DMS153 treated with DMSO at 0.1 percent for 48 hours (cell line): ENCODE results near the gene CRABP2.

Experiments used
- DNase-seq: peaks from one replicate; lab custom pipeline; 2025; ENCODE audit not compliant: unreplicated experiment; lab: John Stamatoyannopoulos, UW

The CRABP2 gene

GRCh38 chr1:156670791-156671190 is 34.6 kb downstream of the CRABP2 start:
- DNase-seq = no peak

GRCh38 chr1:156670359-156670758 is 35.0 kb downstream of the CRABP2 start:
- no peak for DNase-seq

- DNase-seq = no peak
Measured at GRCh38 chr1:156669794-156670193, 35.6 kb downstream of the CRABP2 start.

- no peak for DNase-seq
Measured at GRCh38 chr1:156668801-156669637, 36.4 kb downstream of the CRABP2 start.

- DNase-seq = no peak
Measured at GRCh38 chr1:156667968-156668709, 37.2 kb downstream of the CRABP2 start.

- DNase-seq = no peak
Measured at GRCh38 chr1:156667610-156667967, 37.8 kb downstream of the CRABP2 start.

GRCh38 chr1:156666862-156667609 is 38.3 kb downstream of the CRABP2 start:
- DNase-seq = no peak

GRCh38 chr1:156665539-156665938 is 39.8 kb downstream of the CRABP2 start:
- DNase-seq = no peak

- no peak for DNase-seq
Measured at GRCh38 chr1:156664767-156665411, 40.5 kb downstream of the CRABP2 start.

GRCh38 chr1:156664046-156664766 is 41.2 kb downstream of the CRABP2 start:
- DNase-seq = no peak

- no peak for DNase-seq
Measured at GRCh38 chr1:156663178-156663577, 42.2 kb downstream of the CRABP2 start.

- no peak for DNase-seq
Measured at GRCh38 chr1:156662800-156663055, 42.7 kb downstream of the CRABP2 start.

- DNase-seq = no peak
Measured at GRCh38 chr1:156662005-156662799, 43.2 kb downstream of the CRABP2 start.

- DNase-seq = no peak
Measured at GRCh38 chr1:156660752-156661112, 44.7 kb downstream of the CRABP2 start.

GRCh38 chr1:156659988-156660751 is 45.2 kb downstream of the CRABP2 start:
- DNase-seq = peak; percentile 98

GRCh38 chr1:156659661-156659987 is 45.8 kb downstream of the CRABP2 start:
- DNase-seq = no peak

- DNase-seq = no peak
Measured at GRCh38 chr1:156658945-156659574, 46.3 kb downstream of the CRABP2 start.

- DNase-seq = no peak
Measured at GRCh38 chr1:156658496-156658895, 46.9 kb downstream of the CRABP2 start.

- no peak for DNase-seq
Measured at GRCh38 chr1:156657741-156658319, 47.6 kb downstream of the CRABP2 start.
